Adrenal gland (tissue), 12 donors: ENCODE measurements around the gene ALOX5. TPM values are rescaled to one million over a fixed set of nuclear protein-coding genes. Genes with fewer than 3 reads are reported as not detected.

Experiments
- DNase-seq, 7 donors: peaks; one replicate each; pipeline ENCODE4 v3.0.0-alpha.2; 2019 to 2020
- H3K27ac ChIP-seq, 5 donors: fragments of 200-600 bp; sonication (generic) in 4 of 5; 1 replicate in 3 of 5; 2 replicates in 2 of 5; pipeline versions ENCODE4 v1.5.1 to v1.8.0; 2016 to 2020; ENCODE audit warnings: mild to moderate bottlenecking in 1 of 5
- H3K27me3 ChIP-seq: fragments of 200-600 bp; 2 replicates; pipeline ENCODE4 v1.8.0; 2021
- H3K36me3 ChIP-seq, 2 donors: fragments of 200-600 bp; replicated peaks in 1 of 2; 1 replicate in 1 of 2; 2 replicates in 1 of 2; pipeline versions ENCODE4 v1.5.1 to v1.8.0; 2018 to 2022
- H3K4me1 ChIP-seq, 2 donors: fragments of 200-600 bp; replicated peaks in 1 of 2; 1 replicate in 1 of 2; 2 replicates in 1 of 2; pipeline versions ENCODE4 v1.5.1 to v1.8.0; 2018 to 2021
- H3K4me3 ChIP-seq, 4 donors: fragments of 200-600 bp; sonication (generic) in 3 of 4; one replicate each; pipeline ENCODE4 v1.5.1; 2016 to 2018
- H3K9me3 ChIP-seq, 3 donors: fragments of 200-600 bp; sonication (generic) in 1 of 3; replicated peaks in 1 of 3; 1 replicate in 2 of 3; 2 replicates in 1 of 3; pipeline versions ENCODE4 v1.5.1 to v1.8.0; 2016 to 2021
- CTCF ChIP-seq, 6 experiments: fragments of 450-650 bp in 4 of 6; fragments of 200-600 bp in 2 of 6; sonication (generic) in 1 of 6; IDR thresholded peaks; 1 replicate in 5 of 6; 2 replicates in 1 of 6; pipeline versions ENCODE4 v1.5.1 to v1.8.0; 2016 to 2021; ENCODE audit warnings: antibody characterized with exemption in 6 of 6, mild to moderate bottlenecking in 2 of 6, moderate library complexity in 1 of 6
- POLR2A ChIP-seq, 2 donors: fragments of 450-650 bp; IDR thresholded peaks; one replicate each; pipeline ENCODE4 v1.6.1; 2017; ENCODE audit warnings: antibody characterized with exemption in 2 of 2, mild to moderate bottlenecking in 2 of 2, moderate library complexity in 1 of 2
- WGBS, 4 donors: extraction: QIAGEN DNeasy Blood & Tissue Kit in 2 of 4; methylation state at CpG; one replicate each; pipeline versions ENCODE4 v1.1.5 to v1.1.7; 2013 to 2017; 5-methylcytosine and 5-hydroxymethylcytosine counted together
- intact Hi-C, 2 donors: fragments of 100-400 bp; cut with DNase I; formaldehyde crosslinking; loops; one replicate each; pipeline versions ENCODE4 v1.14.1 to v1.15.0; 2022 to 2023
- polyA plus RNA-seq, 3 donors: library from polyadenylated mRNA; stranded (reverse); fragments of 200-250 nt in 2 of 3; fragments of 350-450 nt in 1 of 3; fragmentation: Illumina TruSeq in 1 of 3; extraction: RNeasy Lipid Tissue Mini Kit (QIAGEN cat#74804) in 1 of 3; gene quantifications; one replicate each; pipeline ENCODE4 v1.2.3, GENCODE V29; 2013 to 2014
- total RNA-seq, 9 donors: library from RNA; depleted of rRNA in 4 of 9; stranded (reverse); fragments of >200 nt in 4 of 9; fragments of 120-200 nt in 1 of 9; fragmentation: NEBNext Ultra II Directional in 1 of 9; extraction: Animal tissue kit (Norgen Biotek cat#: 25700) in 1 of 9; gene quantifications; one replicate each; pipeline versions ENCODE4 v1.1.0 to v1.2.4, GENCODE V29; 2013 to 2023
- donor health status: healthy with polysubstance abuse.
- donor health status: Bipolar disorder and iron deficiency.
- donor health status: DM: yes; HTN: yes; CAD: no.
- donor health status: DM: no; HTN: no; CAD: no.
- donor health status: DM: no; HTN: no; CAD: no.
- donor health status: DM: yes; HTN: yes; CAD: no.

ALOX5 gene
- total and polyA plus RNA-seq, 12 donors = 1.00 to 60.0 (median 17.7) TPM

GRCh38 chr10:45460235-45460878 is 86.3 kb downstream of the ALOX5 start:
- WGBS, 4 donors = 78 to 83% (median 80%) methylated on average over 6 of the region's 6 CpGs
- Histone ChIP-seq H3K4me3 (no peak overlapping the region), H3K36me3 (peaks cover 0 to 33% of the 10 kb centered on the region in 2 donors), H3K9me3 (no peaks in the 10 kb centered on the region), H3K27ac (no peak overlapping the region), H3K4me1 (peaks cover 4 to 9% of the 10 kb centered on the region in 2 donors), H3K27me3 (no peaks in the 10 kb centered on the region)
- TF ChIP-seq CTCF (IDR thresholded peaks at IDR 0.05) (no peak), POLR2A (IDR thresholded peaks at IDR 0.05) (no peak)
- intact Hi-C loops = loop anchor here (5.0 to 10.0 kb wide), 3 partner anchors 134 to 212 kb away; partner anchors contain the start of gene ZFAND4 (in 1 of the 2)
- no peak for DNase-seq

GRCh38 chr10:45461034-45461433 is 87.0 kb downstream of the ALOX5 start:
- Histone ChIP-seq H3K4me1 (peaks cover 5 to 11% of the 10 kb centered on the region in 2 donors), H3K27me3 (no peaks in the 10 kb centered on the region), H3K9me3 (no peaks in the 10 kb centered on the region), H3K4me3 (no peak overlapping the region), H3K27ac (no peak overlapping the region), H3K36me3 (peaks cover 0 to 33% of the 10 kb centered on the region in 2 donors)
- no peak for DNase-seq
- 64 to 89% (median 76%) methylated on average over 1 to 7 of the region's 7 CpGs for WGBS, 4 donors
- intact Hi-C loops = loop anchor here (5.0 to 10.0 kb wide), 3 partner anchors 134 to 211 kb away; partner anchors contain the start of gene ZFAND4 (in 1 of the 2)
- TF ChIP-seq POLR2A (IDR thresholded peaks at IDR 0.05) = no peak
- no peak for TF ChIP-seq CTCF (IDR thresholded peaks at IDR 0.05)

- DNase-seq = no peak
- H3K36me3 ChIP-seq = peaks cover 0 to 19% of the 10 kb centered on the region in 2 donors
- no peak overlapping the region for H3K27ac ChIP-seq
- intact Hi-C loops = loop anchor here (5.0 to 10.0 kb wide), 3 partner anchors 131 to 211 kb away; partner anchors contain the start of gene ZFAND4 (in 1 of the 2)
- WGBS, 4 donors = 88 to 91% (median 89%) methylated on average over 22 to 23 of the region's 23 CpGs
- H3K4me1 ChIP-seq = peaks cover 16 to 24% of the 10 kb centered on the region in 2 donors
- TF ChIP-seq CTCF (IDR thresholded peaks at IDR 0.05) (no peak), POLR2A (IDR thresholded peaks at IDR 0.05) (no peak)
- H3K4me3 ChIP-seq = no peak overlapping the region
- no peaks in the 10 kb centered on the region for H3K9me3 ChIP-seq
- no peaks in the 10 kb centered on the region for H3K27me3 ChIP-seq
Observed at GRCh38 chr10:45463244-45464116, 89.5 kb downstream of the ALOX5 start.

GRCh38 chr10:45464958-45465567 is 91.0 kb downstream of the ALOX5 start:
- no peak overlapping the region for H3K27ac ChIP-seq

More at GRCh38 chr10:45464958-45465567, 91.0 kb downstream of the ALOX5 start:
- Histone ChIP-seq H3K4me3 (no peak overlapping the region), H3K4me1 (peaks cover 20 to 25% of the 10 kb centered on the region in 2 donors), H3K27me3 (no peaks in the 10 kb centered on the region), H3K36me3 (peaks cover 0 to 7% of the 10 kb centered on the region in 2 donors), H3K9me3 (no peaks in the 10 kb centered on the region)
- intact Hi-C loops = loop anchor here (5.0 to 10.0 kb wide), 3 partner anchors 130 to 213 kb away; partner anchors contain the start of gene ZFAND4 (in 2 of the 2)
- TF ChIP-seq POLR2A (IDR thresholded peaks at IDR 0.05) (no peak), CTCF (IDR thresholded peaks at IDR 0.05) (peak; percentile 88 to 96 (median 94))
- 17 to 25% (median 20%) methylated on average over 4 to 6 of the region's 6 CpGs for WGBS, 4 donors
- DNase-seq = peak; percentile 79 to 93 (median 82)
